WTC11 (cell line): ENCODE data around the gene SMIM26.

Experiments
- CREB1 ChIP-seq: sonication (generic); formaldehyde crosslinking; IDR thresholded peaks from 2 replicates; pipeline ENCODE4 v1.8.0; 2023; ENCODE audit warnings: mild to moderate bottlenecking, missing genetic modification reagents
- CTCF ChIP-seq: fragments of 200-600 bp; IDR thresholded peaks from 2 replicates; pipeline ENCODE4 v1.8.0; 2022; ENCODE audit warnings: antibody characterized with exemption
- FOXJ3 ChIP-seq: sonication (generic); formaldehyde crosslinking; IDR thresholded peaks from 2 replicates; pipeline ENCODE4 v1.9.0; 2021; ENCODE audit warnings: missing genetic modification reagents, mild to moderate bottlenecking, borderline replicate concordance
- NR1H2 ChIP-seq: sonication (generic); formaldehyde crosslinking; IDR thresholded peaks from 2 replicates; pipeline ENCODE4 v1.9.0; 2021; ENCODE audit warnings: mild to moderate bottlenecking, moderate library complexity, missing genetic modification reagents
- SMAD3 ChIP-seq: sonication (generic); formaldehyde crosslinking; IDR thresholded peaks from 2 replicates; pipeline ENCODE4 v1.8.0; 2022; ENCODE audit warnings: missing genetic modification reagents, mild to moderate bottlenecking, borderline replicate concordance
- STAT6 ChIP-seq: sonication (generic); formaldehyde crosslinking; conservative IDR thresholded peaks from 2 replicates; pipeline ENCODE4 v1.8.1; 2023; ENCODE audit warnings: mild to moderate bottlenecking, low read depth, missing genetic modification reagents, moderate library complexity
- TEAD4 ChIP-seq: sonication (generic); formaldehyde crosslinking; IDR thresholded peaks from 2 replicates; pipeline ENCODE4 v1.8.0; 2022; ENCODE audit warnings: mild to moderate bottlenecking, missing genetic modification reagents
- ZBTB21 ChIP-seq: sonication (generic); formaldehyde crosslinking; IDR thresholded peaks from 2 replicates; pipeline ENCODE4 v1.8.1; 2023; ENCODE audit warnings: mild to moderate bottlenecking, missing genetic modification reagents, borderline replicate concordance
- ZNF317 ChIP-seq: sonication (generic); formaldehyde crosslinking; IDR thresholded peaks from 2 replicates; pipeline ENCODE4 v1.8.1; 2023; ENCODE audit warnings: low read depth, mild to moderate bottlenecking, moderate library complexity, missing genetic modification reagents, borderline replicate concordance
- TF ChIP-seq, protein P1 (sequence below): fragments of 250-450 bp; sonication (Bioruptor Pico); IDR thresholded peaks from 2 replicates; pipeline ENCODE4 v1.9.0; 2021; ENCODE audit warnings: moderate library complexity, mild to moderate bottlenecking, inconsistent platforms, borderline replicate concordance
- TF ChIP-seq, protein P2 (sequence below): sonication (generic); formaldehyde crosslinking; IDR thresholded peaks from 2 replicates; pipeline ENCODE4 v1.8.1; 2022; ENCODE audit warnings: mild to moderate bottlenecking, moderate library complexity, missing genetic modification reagents

- TF ChIP-seq TEAD4 (CRISPR knock-in tag) (no peak), CTCF (no peak), STAT6 (no peak), SMAD3 (no peak), CREB1 (no peak), ZNF317 (no peak), NR1H2 (CRISPR knock-in tag) (no peak), FOXJ3 (CRISPR knock-in tag) (no peak), ZBTB21 (no peak)
- TF ChIP-seq, protein P1, sequence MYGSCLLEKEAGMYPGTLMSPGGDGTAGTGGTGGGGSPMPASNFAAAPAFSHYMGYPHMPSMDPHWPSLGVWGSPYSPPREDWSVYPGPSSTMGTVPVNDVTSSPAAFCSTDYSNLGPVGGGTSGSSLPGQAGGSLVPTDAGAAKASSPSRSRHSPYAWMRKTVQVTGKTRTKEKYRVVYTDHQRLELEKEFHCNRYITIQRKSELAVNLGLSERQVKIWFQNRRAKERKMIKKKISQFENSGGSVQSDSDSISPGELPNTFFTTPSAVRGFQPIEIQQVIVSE (CRISPR knock-in tag), result no peak
- TF ChIP-seq, protein P2, sequence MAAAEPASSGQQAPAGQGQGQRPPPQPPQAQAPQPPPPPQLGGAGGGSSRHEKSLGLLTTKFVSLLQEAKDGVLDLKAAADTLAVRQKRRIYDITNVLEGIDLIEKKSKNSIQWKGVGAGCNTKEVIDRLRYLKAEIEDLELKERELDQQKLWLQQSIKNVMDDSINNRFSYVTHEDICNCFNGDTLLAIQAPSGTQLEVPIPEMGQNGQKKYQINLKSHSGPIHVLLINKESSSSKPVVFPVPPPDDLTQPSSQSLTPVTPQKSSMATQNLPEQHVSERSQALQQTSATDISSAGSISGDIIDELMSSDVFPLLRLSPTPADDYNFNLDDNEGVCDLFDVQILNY (CRISPR knock-in tag), result no peak
These were observed 34.6 kb upstream of the SMIM26 start for GRCh38 chr20:18532626-18533025.
